Urinary bladder (tissue), 4 donors: ENCODE results near the gene USP17L13. TPM values are rescaled to one million over a fixed set of nuclear protein-coding genes. Genes with fewer than 3 reads are reported as not detected.
"Not testable (repeated sequence)": the region's sequence is repeated elsewhere in the genome, so short reads cannot be mapped to it uniquely, and the experiment has no call there.

Experiments used
- DNase-seq: peaks from one replicate; pipeline ENCODE4 v3.0.0-alpha.2; 2015; ENCODE audit errors: extremely low spot score
- H3K27ac ChIP-seq: one replicate; pipeline ENCODE4 v1.5.1; 2013; ENCODE audit warnings: low read depth, mild to moderate bottlenecking, moderate library complexity
- H3K36me3 ChIP-seq: one replicate; pipeline ENCODE4 v1.6.1; 2013; ENCODE audit warnings: mild to moderate bottlenecking, moderate library complexity; ENCODE audit not compliant: insufficient read depth
- H3K4me1 ChIP-seq: one replicate; pipeline ENCODE4 v1.6.1; 2013; ENCODE audit warnings: mild to moderate bottlenecking, moderate library complexity; ENCODE audit not compliant: insufficient read depth
- H3K4me3 ChIP-seq: one replicate; pipeline ENCODE4 v1.5.1; 2013; ENCODE audit warnings: low read depth, low read length
- WGBS: extraction: QIAGEN DNeasy Blood & Tissue Kit; methylation state at CpG from one replicate; pipeline ENCODE4 v1.1.7; 2013; 5-methylcytosine and 5-hydroxymethylcytosine counted together
- polyA plus RNA-seq: library from polyadenylated mRNA; stranded (reverse); fragments of 200-250 nt; gene quantifications from one replicate; pipeline ENCODE4 v1.2.3, GENCODE V29; 2013
- total RNA-seq: library from RNA; depleted of rRNA; stranded (reverse); fragments of >200 nt; gene quantifications from one replicate; pipeline ENCODE4 v1.2.3, GENCODE V29; 2014
- donor health status: healthy with polysubstance abuse.
- donor health status: healthy.

USP17L13 gene
- not detected for total RNA-seq
- not detected for polyA plus RNA-seq

DNA sequence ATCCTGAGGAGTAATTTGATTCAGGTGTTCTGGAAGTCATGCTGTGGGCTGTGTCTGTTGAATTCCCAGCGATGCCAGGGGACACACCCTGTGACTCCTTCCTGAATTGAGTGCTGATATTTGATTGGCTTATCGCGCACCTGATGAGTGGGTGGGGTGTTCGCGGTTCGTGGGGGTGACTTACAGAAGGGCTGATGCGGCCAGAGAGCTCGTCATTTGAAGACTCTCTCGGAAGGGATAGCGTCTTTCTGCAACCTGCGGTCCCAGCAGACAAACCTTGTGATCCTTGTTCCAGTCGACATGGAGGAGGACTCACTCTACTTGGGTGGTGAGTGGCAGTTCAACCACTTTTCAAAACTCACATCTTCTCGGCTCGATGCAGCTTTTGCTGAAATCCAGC, at the start of gene USP17L13:
Gene USP17L13, plus strand, starts transcription at position 301 of the 400 bp plus-strand sequence. Its CDS starts 0 bp downstream, at position 301.
- H3K4me3 ChIP-seq, DNase-seq, H3K4me1 ChIP-seq, H3K36me3 ChIP-seq, H3K27ac ChIP-seq: not testable (repeated sequence)
- WGBS: no CpG with 5 or more reads among the region's 14 CpGs

- no CpG with 5 or more reads among the region's 13 CpGs for WGBS
- H3K36me3 ChIP-seq, DNase-seq, H3K27ac ChIP-seq, H3K4me1 ChIP-seq, H3K4me3 ChIP-seq: not testable (repeated sequence)
Observed at GRCh38 chr4:9210357-9210756, 14.3 kb upstream of the USP17L13 start, which contains the start of gene USP17L10. USP17L10 (plus strand) TSS chr4:9210657; CDS start chr4:9210657, 0 bp downstream.

GRCh38 chr4:9214701-9215100, 10.0 kb upstream of the USP17L13 start:
- WGBS: 84% methylated on average over 11 of the region's 14 CpGs
- H3K27ac ChIP-seq, DNase-seq, H3K36me3 ChIP-seq, H3K4me3 ChIP-seq, H3K4me1 ChIP-seq: not testable (repeated sequence)

DNA sequence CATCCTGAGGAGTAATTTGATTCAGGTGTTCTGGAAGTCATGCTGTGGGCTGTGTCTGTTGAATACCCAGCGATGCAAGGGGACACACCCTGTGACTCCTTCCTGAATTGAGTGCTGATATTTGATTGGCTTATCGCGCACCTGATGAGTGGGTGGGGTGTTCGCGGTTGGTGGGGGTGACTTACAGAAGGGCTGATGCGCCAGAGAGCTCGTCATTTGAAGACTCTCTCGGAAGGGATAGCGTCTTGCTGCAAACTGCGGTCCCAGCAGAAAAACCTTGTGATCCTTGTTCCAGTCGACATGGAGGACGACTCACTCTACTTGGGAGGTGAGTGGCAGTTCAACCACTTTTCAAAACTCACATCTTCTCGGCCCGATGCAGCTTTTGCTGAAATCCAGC, 9.6 kb upstream of the USP17L13 start, which contains the start of gene USP17L11:
Gene USP17L11, plus strand, starts transcription at position 301 of the 400 bp plus-strand sequence. Its CDS starts 0 bp downstream, at position 301.
- WGBS: no CpG with 5 or more reads among the region's 14 CpGs
- not testable (repeated sequence) for H3K4me3 ChIP-seq, H3K36me3 ChIP-seq, H3K27ac ChIP-seq, H3K4me1 ChIP-seq, DNase-seq

- no CpG with 5 or more reads among the region's 13 CpGs for WGBS
- not testable (repeated sequence) for DNase-seq, H3K4me1 ChIP-seq, H3K36me3 ChIP-seq, H3K27ac ChIP-seq, H3K4me3 ChIP-seq
Observed at GRCh38 chr4:9219852-9220251, 4.8 kb upstream of the USP17L13 start, which contains the start of gene USP17L12. USP17L12 (plus strand) TSS chr4:9220152; CDS start chr4:9220152, 0 bp downstream.

GRCh38 chr4:9230249-9230648, 5.6 kb downstream of the USP17L13 start:
- not testable (repeated sequence) for H3K4me3 ChIP-seq, DNase-seq, H3K4me1 ChIP-seq, H3K27ac ChIP-seq, H3K36me3 ChIP-seq
- WGBS: 83% methylated on average over 5 of the region's 8 CpGs

GRCh38 chr4:9234085-9234484, 9.4 kb downstream of the USP17L13 start, which contains the start of gene USP17L15:
USP17L15 (plus strand) TSS chr4:9234385; CDS start chr4:9234385, 0 bp downstream.
- H3K27ac ChIP-seq, DNase-seq, H3K4me1 ChIP-seq, H3K36me3 ChIP-seq, H3K4me3 ChIP-seq: not testable (repeated sequence)
- WGBS: no CpG with 5 or more reads among the region's 15 CpGs

- WGBS: 84% methylated on average over 11 of the region's 12 CpGs
- not testable (repeated sequence) for H3K36me3 ChIP-seq, H3K27ac ChIP-seq, H3K4me1 ChIP-seq, H3K4me3 ChIP-seq, DNase-seq
Observed at GRCh38 chr4:9238461-9238860, 13.8 kb downstream of the USP17L13 start.

DNA sequence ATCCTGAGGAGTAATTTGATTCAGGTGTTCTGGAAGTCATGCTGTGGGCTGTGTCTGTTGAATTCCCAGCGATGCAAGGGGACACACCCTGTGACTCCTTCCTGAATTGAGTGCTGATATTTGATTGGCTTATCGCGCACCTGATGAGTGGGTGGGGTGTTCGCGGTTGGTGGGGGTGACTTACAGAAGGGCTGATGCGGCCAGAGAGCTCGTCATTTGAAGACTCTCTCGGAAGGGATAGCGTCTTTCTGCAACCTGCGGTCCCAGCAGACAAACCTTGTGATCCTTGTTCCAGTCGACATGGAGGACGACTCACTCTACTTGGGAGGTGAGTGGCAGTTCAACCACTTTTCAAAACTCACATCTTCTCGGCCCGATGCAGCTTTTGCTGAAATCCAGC, 18.9 kb downstream of the USP17L13 start, which contains the start of gene USP17L17:
Gene USP17L17, plus strand, starts transcription at position 301 of the 400 bp plus-strand sequence. Its CDS starts 0 bp downstream, at position 301.
- H3K36me3 ChIP-seq, H3K4me1 ChIP-seq, H3K4me3 ChIP-seq, H3K27ac ChIP-seq, DNase-seq: not testable (repeated sequence)
- WGBS: 92% methylated on average over 5 of the region's 14 CpGs

- not testable (repeated sequence) for H3K36me3 ChIP-seq, H3K4me3 ChIP-seq, H3K27ac ChIP-seq, H3K4me1 ChIP-seq, DNase-seq
- WGBS: 83% methylated on average over 14 of the region's 26 CpGs
Observed at GRCh38 chr4:9247953-9248680, 23.4 kb downstream of the USP17L13 start, which contains the start of gene USP17L18. USP17L18 (plus strand) TSS chr4:9248630; CDS start chr4:9248630, 0 bp downstream.

DNA sequence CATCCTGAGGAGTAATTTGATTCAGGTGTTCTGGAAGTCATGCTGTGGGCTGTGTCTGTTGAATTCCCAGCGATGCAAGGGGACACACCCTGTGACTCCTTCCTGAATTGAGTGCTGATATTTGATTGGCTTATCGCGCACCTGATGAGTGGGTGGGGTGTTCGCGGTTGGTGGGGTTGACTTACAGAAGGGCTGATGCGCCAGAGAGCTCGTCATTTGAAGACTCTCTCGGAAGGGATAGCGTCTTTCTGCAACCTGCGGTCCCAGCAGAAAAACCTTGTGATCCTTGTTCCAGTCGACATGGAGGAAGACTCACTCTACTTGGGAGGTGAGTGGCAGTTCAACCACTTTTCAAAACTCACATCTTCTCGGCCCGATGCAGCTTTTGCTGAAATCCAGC, 28.4 kb downstream of the USP17L13 start, which contains the start of gene USP17L19:
Gene USP17L19, plus strand, starts transcription at position 301 of the 400 bp plus-strand sequence. Its CDS starts 0 bp downstream, at position 301.
- H3K4me3 ChIP-seq, H3K27ac ChIP-seq, DNase-seq, H3K4me1 ChIP-seq, H3K36me3 ChIP-seq: not testable (repeated sequence)
- WGBS: no CpG with 5 or more reads among the region's 13 CpGs

DNA sequence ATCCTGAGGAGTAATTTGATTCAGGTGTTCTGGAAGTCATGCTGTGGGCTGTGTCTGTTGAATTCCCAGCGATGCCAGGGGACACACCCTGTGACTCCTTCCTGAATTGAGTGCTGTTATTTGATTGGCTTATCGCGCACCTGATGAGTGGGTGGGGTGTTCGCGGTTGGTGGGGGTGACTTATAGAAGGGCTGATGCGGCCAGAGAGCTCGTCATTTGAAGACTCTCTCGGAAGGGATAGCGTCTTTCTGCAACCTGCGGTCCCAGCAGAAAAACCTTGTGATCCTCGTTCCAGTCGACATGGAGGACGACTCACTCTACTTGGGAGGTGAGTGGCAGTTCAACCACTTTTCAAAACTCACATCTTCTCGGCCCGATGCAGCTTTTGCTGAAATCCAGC, 33.1 kb downstream of the USP17L13 start, which contains the start of gene USP17L20:
Gene USP17L20, plus strand, starts transcription at position 301 of the 400 bp plus-strand sequence. Its CDS starts 0 bp downstream, at position 301.
- H3K4me3 ChIP-seq, H3K36me3 ChIP-seq, DNase-seq, H3K4me1 ChIP-seq, H3K27ac ChIP-seq: not testable (repeated sequence)
- WGBS: no CpG with 5 or more reads among the region's 15 CpGs

DNA sequence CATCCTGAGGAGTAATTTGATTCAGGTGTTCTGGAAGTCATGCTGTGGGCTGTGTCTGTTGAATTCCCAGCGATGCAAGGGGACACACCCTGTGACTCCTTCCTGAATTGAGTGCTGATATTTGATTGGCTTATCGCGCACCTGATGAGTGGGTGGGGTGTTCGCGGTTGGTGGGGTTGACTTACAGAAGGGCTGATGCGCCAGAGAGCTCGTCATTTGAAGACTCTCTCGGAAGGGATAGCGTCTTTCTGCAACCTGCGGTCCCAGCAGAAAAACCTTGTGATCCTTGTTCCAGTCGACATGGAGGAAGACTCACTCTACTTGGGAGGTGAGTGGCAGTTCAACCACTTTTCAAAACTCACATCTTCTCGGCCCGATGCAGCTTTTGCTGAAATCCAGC, 37.9 kb downstream of the USP17L13 start, which contains the start of gene USP17L21:
Gene USP17L21, plus strand, starts transcription at position 301 of the 400 bp plus-strand sequence. Its CDS starts 0 bp downstream, at position 301.
- H3K4me1 ChIP-seq, H3K27ac ChIP-seq, H3K4me3 ChIP-seq, DNase-seq, H3K36me3 ChIP-seq: not testable (repeated sequence)
- no CpG with 5 or more reads among the region's 13 CpGs for WGBS
